Measurements from ENCODE around the gene ADAT3. TPM values are rescaled to one million over a fixed set of nuclear protein-coding genes. Genes with fewer than 3 reads are reported as not detected.
"Not testable (repeated sequence)": the region's sequence is repeated elsewhere in the genome, so short reads cannot be mapped to it uniquely, and the experiment has no call there.

The ADAT3 gene
- total RNA-seq, 5 donors from 2014 or later (not counting 1 experiment from before 2014, with no cell fraction given): 6.0 to 16.1 (median 7.7) TPM

- Mint-ChIP-seq H3K4me1 (peaks cover 30 to 46% (median 32%) of the 10 kb centered on the region in 3 donors), H3K36me3 (peaks cover 11% of the 10 kb centered on the region), H3K27ac (peak overlapping the region; percentile 95 to 99), H3K9me3 (no peaks in the 10 kb centered on the region), H3K4me3 (peak overlapping the region; percentile 94 to 99 (median 97)), H3K27me3 (no peaks in the 10 kb centered on the region)
- no peaks in the 10 kb centered on the region for H3K27me3 ChIP-seq (replicated peaks in 1 of 2; ENCODE audit: control insufficient read depth in 2 of 2, extremely low read depth in 1 of 2, insufficient read depth in 2 of 2, low read length in 1 of 2)
- ChIA-PET CTCF (no interaction called here), POLR2A (interaction anchor here in 1 of 2 donors (0.6 kb wide), 1 partner anchor 69 kb away, joined by 3 read pairs; no protein-coding TSS in a partner anchor)
- peak in 1 of 4 experiments; percentile 1 for ATAC-seq (replicated peaks in 1 of 4)
- peak overlapping the region; percentile 85 to 99 for H3K4me3 ChIP-seq (ENCODE audit: control insufficient read depth in 1 of 2, extremely low read depth in 1 of 2, low read length in 1 of 2)
- peaks cover 6 to 15% of the 10 kb centered on the region in 2 donors for H3K36me3 ChIP-seq (ENCODE audit: control insufficient read depth in 2 of 2, extremely low read depth in 1 of 2, insufficient read depth in 1 of 2, low read length in 1 of 2)
- H3K4me1 ChIP-seq (ENCODE audit: control insufficient read depth in 1 of 2, extremely low read depth in 1 of 2, insufficient read depth in 2 of 2, low read length in 2 of 2): peaks cover 17 to 57% of the 10 kb centered on the region in 2 experiments
- H3K9me3 ChIP-seq: no peaks in the 10 kb centered on the region
- peak in 1 of 35 experiments; percentile 32 for DNase-seq
- 24% methylated on average over 20 of the region's 25 CpGs for WGBS (ENCODE audit: insufficient coverage)
- peak overlapping the region; percentile 95 for H3K27ac ChIP-seq (ENCODE audit: low read length)
These were observed 22.2 kb upstream of the ADAT3 start for GRCh38 chr19:1882786-1883692.

GRCh38 chr19:1883784-1884183 lies 21.4 kb upstream of the ADAT3 start:
- Mint-ChIP-seq H3K4me1 (peaks cover 30 to 43% (median 32%) of the 10 kb centered on the region in 3 donors), H3K4me3 (peak overlapping the region; percentile 94 to 99 (median 97))
- POLR2A ChIA-PET: no interaction called here

GRCh38 chr19:1884291-1884718 lies 20.9 kb upstream of the ADAT3 start:
- 1% methylated on average over 9 of the region's 11 CpGs for WGBS (ENCODE audit: insufficient coverage)
- peaks cover 11% of the 10 kb centered on the region for H3K36me3 Mint-ChIP-seq
- peaks cover 17 to 55% of the 10 kb centered on the region in 2 experiments for H3K4me1 ChIP-seq (ENCODE audit: control insufficient read depth in 1 of 2, extremely low read depth in 1 of 2, insufficient read depth in 2 of 2, low read length in 2 of 2)

More at GRCh38 chr19:1883784-1884183, 21.4 kb upstream of the ADAT3 start:
- CTCF ChIA-PET: interaction anchor here in 1 of 2 donors (0.6 kb wide), 1 partner anchor 160 kb away, joined by 3 read pairs; no protein-coding TSS in a partner anchor
- peak overlapping the region; percentile 95 to 99 for H3K27ac Mint-ChIP-seq
- peak overlapping the region; percentile 95 for H3K27ac ChIP-seq (ENCODE audit: low read length)
- H3K36me3 ChIP-seq (ENCODE audit: control insufficient read depth in 2 of 2, extremely low read depth in 1 of 2, insufficient read depth in 1 of 2, low read length in 1 of 2): peaks cover 6 to 13% of the 10 kb centered on the region in 2 donors
- H3K9me3 Mint-ChIP-seq: no peaks in the 10 kb centered on the region
- DNase-seq (peak in 3 of 35 experiments; percentile 35 to 47 (median 42)), ATAC-seq (replicated peaks in 1 of 4) (no peak)
- no peaks in the 10 kb centered on the region for H3K27me3 Mint-ChIP-seq
- H3K4me3 ChIP-seq (ENCODE audit: control insufficient read depth in 1 of 2, extremely low read depth in 1 of 2, low read length in 1 of 2): peak overlapping the region; percentile 85 to 99
- H3K9me3 ChIP-seq: no peaks in the 10 kb centered on the region
- H3K36me3 Mint-ChIP-seq: peaks cover 11% of the 10 kb centered on the region
- no peaks in the 10 kb centered on the region for H3K27me3 ChIP-seq (replicated peaks in 1 of 2; ENCODE audit: control insufficient read depth in 2 of 2, extremely low read depth in 1 of 2, insufficient read depth in 2 of 2, low read length in 1 of 2)
- H3K4me1 ChIP-seq (ENCODE audit: control insufficient read depth in 1 of 2, extremely low read depth in 1 of 2, insufficient read depth in 2 of 2, low read length in 2 of 2): peaks cover 17 to 55% of the 10 kb centered on the region in 2 experiments
- WGBS (ENCODE audit: insufficient coverage): 15% methylated on average over 6 of the region's 8 CpGs

GRCh38 chr19:1884719-1885334 lies 20.4 kb upstream of the ADAT3 start:
- peak in 3 of 4 experiments; percentile 5 to 10 (median 7) for ATAC-seq (replicated peaks in 1 of 4)
- DNase-seq: peak in 2 of 35 experiments; percentile 25 to 34
- POLR2A ChIA-PET: interaction anchor here in 1 of 2 donors (0.6 kb wide), 1 partner anchor 13 kb away, joined by 3 read pairs; no protein-coding TSS in a partner anchor
- H3K4me1 Mint-ChIP-seq: peaks cover 31 to 42% (median 32%) of the 10 kb centered on the region in 3 donors
- no peaks in the 10 kb centered on the region for H3K27me3 ChIP-seq (replicated peaks in 1 of 2; ENCODE audit: control insufficient read depth in 2 of 2, extremely low read depth in 1 of 2, insufficient read depth in 2 of 2, low read length in 1 of 2)
- peaks cover 11% of the 10 kb centered on the region for H3K36me3 Mint-ChIP-seq
- H3K27ac ChIP-seq (ENCODE audit: low read length): peak overlapping the region; percentile 95
- peaks cover 17 to 55% of the 10 kb centered on the region in 2 experiments for H3K4me1 ChIP-seq (ENCODE audit: control insufficient read depth in 1 of 2, extremely low read depth in 1 of 2, insufficient read depth in 2 of 2, low read length in 2 of 2)
- CTCF ChIA-PET: interaction anchor here (0.7 kb wide), 2 partner anchors 38 to 1249 kb away, joined by 3 to 6 read pairs; no protein-coding TSS in a partner anchor
- peak overlapping the region; percentile 95 to 99 for H3K27ac Mint-ChIP-seq
- peaks cover 6 to 13% of the 10 kb centered on the region in 2 donors for H3K36me3 ChIP-seq (ENCODE audit: control insufficient read depth in 2 of 2, extremely low read depth in 1 of 2, insufficient read depth in 1 of 2, low read length in 1 of 2)
- WGBS (ENCODE audit: insufficient coverage): under 1% methylated on average over 56 of the region's 56 CpGs
- no peaks in the 10 kb centered on the region for H3K9me3 ChIP-seq
- H3K27me3 Mint-ChIP-seq: no peaks in the 10 kb centered on the region
- peak overlapping the region; percentile 85 to 99 for H3K4me3 ChIP-seq (ENCODE audit: control insufficient read depth in 1 of 2, extremely low read depth in 1 of 2, low read length in 1 of 2)
- H3K4me3 Mint-ChIP-seq: peak overlapping the region; percentile 94 to 99 (median 97)
- no peaks in the 10 kb centered on the region for H3K9me3 Mint-ChIP-seq

More at GRCh38 chr19:1884291-1884718, 20.9 kb upstream of the ADAT3 start:
- no peaks in the 10 kb centered on the region for H3K27me3 Mint-ChIP-seq
- peak overlapping the region; percentile 94 to 99 (median 97) for H3K4me3 Mint-ChIP-seq
- peak overlapping the region; percentile 85 to 99 for H3K4me3 ChIP-seq (ENCODE audit: control insufficient read depth in 1 of 2, extremely low read depth in 1 of 2, low read length in 1 of 2)
- peak overlapping the region; percentile 95 to 99 for H3K27ac Mint-ChIP-seq
- H3K36me3 ChIP-seq (ENCODE audit: control insufficient read depth in 2 of 2, extremely low read depth in 1 of 2, insufficient read depth in 1 of 2, low read length in 1 of 2): peaks cover 6 to 13% of the 10 kb centered on the region in 2 donors
- peaks cover 30 to 43% (median 32%) of the 10 kb centered on the region in 3 donors for H3K4me1 Mint-ChIP-seq
- H3K9me3 Mint-ChIP-seq: no peaks in the 10 kb centered on the region
- CTCF ChIA-PET: interaction anchor here in 1 of 2 donors (0.6 to 0.7 kb wide), 2 partner anchors 159 to 1248 kb away, joined by 3 read pairs; no protein-coding TSS in a partner anchor
- peak in 1 of 4 experiments; percentile 7 for ATAC-seq (replicated peaks in 1 of 4)
- H3K27me3 ChIP-seq (replicated peaks in 1 of 2; ENCODE audit: control insufficient read depth in 2 of 2, extremely low read depth in 1 of 2, insufficient read depth in 2 of 2, low read length in 1 of 2): no peaks in the 10 kb centered on the region
- POLR2A ChIA-PET: no interaction called here
- peak overlapping the region; percentile 95 for H3K27ac ChIP-seq (ENCODE audit: low read length)
- DNase-seq: peak in 7 of 35 experiments; percentile 45 to 70 (median 60)
- H3K9me3 ChIP-seq: no peaks in the 10 kb centered on the region

GRCh38 chr19:1885398-1886119 lies 19.6 kb upstream of the ADAT3 start, which contains the start of gene ABHD17A:
Gene ABHD17A (minus strand): TSS chr19:1885496. CDS start chr19:1881566, 3,930 bp downstream.
- POLR2A ChIA-PET: interaction anchor here in 1 of 2 donors (0.6 kb wide), 2 partner anchors 12 to 16 kb away, joined by 3 to 5 read pairs; no protein-coding TSS in a partner anchor
- peak; percentile 89 to 97 (median 94) for DNase-seq
- H3K4me3 Mint-ChIP-seq: peak within 1 kb of the TSS; percentile 94 to 99 (median 97)
- H3K36me3 Mint-ChIP-seq: peaks cover 11% of the 10 kb centered on the region
- peaks cover 28 to 37% (median 35%) of the 10 kb centered on the region in 3 donors for H3K4me1 Mint-ChIP-seq
- WGBS (ENCODE audit: insufficient coverage): 19% methylated on average over 39 of the region's 46 CpGs
- H3K9me3 Mint-ChIP-seq; H3K27me3 ChIP-seq (replicated peaks in 1 of 2; ENCODE audit: control insufficient read depth in 2 of 2, extremely low read depth in 1 of 2, insufficient read depth in 2 of 2, low read length in 1 of 2); H3K36me3 ChIP-seq (ENCODE audit: control insufficient read depth in 2 of 2, extremely low read depth in 1 of 2, insufficient read depth in 1 of 2, low read length in 1 of 2); H3K27me3 Mint-ChIP-seq; H3K9me3 ChIP-seq: not testable (repeated sequence)
- Histone ChIP-seq H3K4me3 (ENCODE audit: control insufficient read depth in 1 of 2, extremely low read depth in 1 of 2, low read length in 1 of 2) (peak within 1 kb of the TSS; percentile 85 to 99), H3K4me1 (ENCODE audit: control insufficient read depth in 1 of 2, extremely low read depth in 1 of 2, insufficient read depth in 2 of 2, low read length in 2 of 2) (peaks cover 17 to 47% of the 10 kb centered on the region in 2 experiments), H3K27ac (ENCODE audit: low read length) (peak within 1 kb of the TSS; percentile 95)
- CTCF ChIA-PET: interaction anchor here (0.6 to 0.7 kb wide), 2 partner anchors 18 to 37 kb away, joined by 4 to 6 read pairs; no protein-coding TSS in a partner anchor
- ATAC-seq (replicated peaks in 1 of 4): peak; percentile 73 to 87 (median 78)
- H3K27ac Mint-ChIP-seq: peak within 1 kb of the TSS; percentile 95 to 99

All from T-cell (primary cell).